GM19452 (cell line): Measurements from ENCODE around the gene DUS4L.
A peak's percentile ranks its signal among the peaks of the same experiment; 100 is the strongest.
"Not testable (repeated sequence)": the region's sequence is repeated elsewhere in the genome, so short reads cannot be mapped to it uniquely, and the experiment has no call there.

Experiments
- ATAC-seq: cut with Tn5 transposase; IDR thresholded peaks from one replicate; pipeline ENCODE4 v1.9.1; 2021; ENCODE audit not compliant: unreplicated experiment

DUS4L gene

GRCh38 chr7:107563775-107564552 is at the start of gene DUS4L, which contains the start of gene COG5:
DUS4L (plus strand) TSS chr7:107563971; CDS start chr7:107567071, 3,100 bp downstream.
COG5 (minus strand) TSS chr7:107563920; CDS start chr7:107563896, 24 bp downstream.
- ATAC-seq = peak; percentile 97

- ATAC-seq = no peak
Measured at GRCh38 chr7:107526672-107527071, 37.1 kb upstream of the DUS4L start.

- ATAC-seq = no peak
Measured at GRCh38 chr7:107527196-107527595, 36.6 kb upstream of the DUS4L start.

GRCh38 chr7:107528461-107528860 is 35.3 kb upstream of the DUS4L start:
- no peak for ATAC-seq

GRCh38 chr7:107530751-107531150 is 33.0 kb upstream of the DUS4L start:
- ATAC-seq = no peak

- ATAC-seq = no peak
Measured at GRCh38 chr7:107534139-107534538, 29.6 kb upstream of the DUS4L start.

GRCh38 chr7:107537228-107537627 is 26.5 kb upstream of the DUS4L start:
- ATAC-seq = not testable (repeated sequence)

- ATAC-seq = no peak
Measured at GRCh38 chr7:107538001-107538400, 25.8 kb upstream of the DUS4L start.

- ATAC-seq = no peak
Measured at GRCh38 chr7:107543338-107543993, 20.3 kb upstream of the DUS4L start.

- ATAC-seq = no peak
Measured at GRCh38 chr7:107544848-107545591, 18.8 kb upstream of the DUS4L start.

GRCh38 chr7:107551936-107552335 is 11.8 kb upstream of the DUS4L start:
- ATAC-seq = no peak

GRCh38 chr7:107555893-107556292 is 7.9 kb upstream of the DUS4L start:
- no peak for ATAC-seq

- no peak for ATAC-seq
Measured at GRCh38 chr7:107559864-107560263, 3.9 kb upstream of the DUS4L start.

- no peak for ATAC-seq
Measured at GRCh38 chr7:107560898-107561516, 2.8 kb upstream of the DUS4L start.

- peak; percentile 51 for ATAC-seq
Measured at GRCh38 chr7:107563081-107563774, 543 bp upstream of the DUS4L start.

GRCh38 chr7:107564553-107565298 is 955 bp downstream of the DUS4L start:
- ATAC-seq = peak; percentile 3

GRCh38 chr7:107570298-107570697 is 6.5 kb downstream of the DUS4L start:
- ATAC-seq = no peak

GRCh38 chr7:107573537-107573936 is 9.8 kb downstream of the DUS4L start:
- ATAC-seq = no peak

- no peak for ATAC-seq
Measured at GRCh38 chr7:107579554-107579884, 15.7 kb downstream of the DUS4L start.
